Upper lobe of left lung (tissue), 6 donors: ENCODE measurements around the gene OLR1. TPM values are rescaled to one million over a fixed set of nuclear protein-coding genes. Genes with fewer than 3 reads are reported as not detected.
A peak's percentile ranks its signal among the peaks of the same experiment; 100 is the strongest.

Experiments
- ATAC-seq, 2 donors: fragments of 200-7000 bp; cut with Tn5 transposase; one replicate each; pipeline ENCODE4 v1.9.1; 2022; ENCODE audit warnings: mild to moderate bottlenecking in 2 of 2, moderate library complexity in 2 of 2; ENCODE audit not compliant: low FRiP score in 2 of 2
- DNase-seq, 2 donors: peaks; one replicate each; pipeline ENCODE4 v3.0.0-alpha.2; 2019 to 2020
- H3K27ac ChIP-seq, 4 donors: fragments of 200-600 bp; sonication (generic); one replicate each; pipeline ENCODE4 v1.5.1; 2016 to 2019
- H3K27me3 ChIP-seq, 4 donors: fragments of 200-600 bp; sonication (generic); one replicate each; pipeline ENCODE4 v1.5.1; 2017 to 2019
- H3K36me3 ChIP-seq, 4 donors: fragments of 200-600 bp; sonication (generic); one replicate each; pipeline ENCODE4 v1.5.1; 2016 to 2019
- H3K4me1 ChIP-seq, 4 donors: fragments of 200-600 bp; sonication (generic); one replicate each; pipeline ENCODE4 v1.5.1; 2018 to 2019
- H3K4me3 ChIP-seq, 4 donors: fragments of 200-600 bp; sonication (generic); one replicate each; pipeline ENCODE4 v1.5.1; 2017 to 2019; ENCODE audit warnings: mild to moderate bottlenecking in 2 of 4, moderate library complexity in 1 of 4
- H3K9me3 ChIP-seq, 4 donors: fragments of 200-600 bp; sonication (generic); one replicate each; pipeline ENCODE4 v1.5.1; 2018 to 2019
- CTCF ChIP-seq, 6 experiments: fragments of 450-650 bp in 4 of 6; fragments of 200-600 bp in 2 of 6; sonication (generic) in 2 of 6; IDR thresholded peaks; one replicate each; pipeline ENCODE4 v1.5.1; 2016 to 2019; ENCODE audit warnings: antibody characterized with exemption in 6 of 6
- EP300 ChIP-seq, 4 donors: sonication (generic); formaldehyde crosslinking; IDR thresholded peaks; one replicate each; pipeline ENCODE4 v1.5.1; 2017; ENCODE audit warnings: antibody characterized with exemption in 4 of 4, control low read depth in 2 of 4
- POLR2A ChIP-seq, 4 donors: fragments of 450-650 bp; IDR thresholded peaks; one replicate each; pipeline ENCODE4 v1.5.1; 2016 to 2017; ENCODE audit warnings: antibody characterized with exemption in 4 of 4, mild to moderate bottlenecking in 2 of 4
- POLR2AphosphoS5 ChIP-seq, 2 donors: sonication (generic); formaldehyde crosslinking; IDR thresholded peaks; one replicate each; pipeline ENCODE4 v1.5.1; 2017; ENCODE audit warnings: antibody characterized with exemption in 2 of 2
- WGBS, 2 donors: methylation state at CpG; one replicate each; pipeline ENCODE4 v1.1.5; 2017 to 2018; 5-methylcytosine and 5-hydroxymethylcytosine counted together
- total RNA-seq, 6 donors: library from RNA; depleted of rRNA in 4 of 6; stranded (reverse); fragments of >200 nt in 4 of 6; gene quantifications; one replicate each; pipeline versions ENCODE4 v1.1.0 to v1.2.1, GENCODE V29; 2016 to 2021
- donor health status: DM: no; HTN: no; CAD: no; lungs with moderate emphysema.
- donor health status: DM: no; HTN: yes; CAD: no; lungs with severe emphysema.

OLR1 gene
- total RNA-seq, 6 donors from 2014 or later: 51.2 to 163 (median 113) TPM

GRCh38 chr12:10136637-10137205, 35.2 kb downstream of the OLR1 start:
- Histone ChIP-seq H3K9me3 (no peaks in the 10 kb centered on the region), H3K27ac (no peak overlapping the region), H3K4me1 (peaks cover 0 to 8% (median 0%) of the 10 kb centered on the region in 4 donors), H3K36me3 (no peaks in the 10 kb centered on the region), H3K4me3 (no peak overlapping the region), H3K27me3 (no peaks in the 10 kb centered on the region)
- 77 to 89% methylated on average over 13 of the region's 13 CpGs for WGBS, 2 donors
- ATAC-seq: no peak
- TF ChIP-seq POLR2A (IDR thresholded peaks at IDR 0.05): no peak
- TF ChIP-seq POLR2AphosphoS5 (IDR thresholded peaks at IDR 0.05): no peak
- no peak for DNase-seq

- TF ChIP-seq POLR2AphosphoS5 (IDR thresholded peaks at IDR 0.05) (no peak), CTCF (IDR thresholded peaks at IDR 0.05) (no peak), EP300 (IDR thresholded peaks at IDR 0.05) (no peak), POLR2A (IDR thresholded peaks at IDR 0.05) (no peak)
- H3K9me3 ChIP-seq: no peaks in the 10 kb centered on the region
- 80 to 81% methylated on average over 4 of the region's 4 CpGs for WGBS, 2 donors
- no peaks in the 10 kb centered on the region for H3K27me3 ChIP-seq
- no peak for DNase-seq
- H3K27ac ChIP-seq: no peak overlapping the region
- H3K36me3 ChIP-seq: no peaks in the 10 kb centered on the region
- H3K4me1 ChIP-seq: peaks cover 0 to 16% (median 4%) of the 10 kb centered on the region in 4 donors
- ATAC-seq: no peak
- no peak overlapping the region for H3K4me3 ChIP-seq
Observed at GRCh38 chr12:10135126-10135525, 36.8 kb downstream of the OLR1 start.

DNA sequence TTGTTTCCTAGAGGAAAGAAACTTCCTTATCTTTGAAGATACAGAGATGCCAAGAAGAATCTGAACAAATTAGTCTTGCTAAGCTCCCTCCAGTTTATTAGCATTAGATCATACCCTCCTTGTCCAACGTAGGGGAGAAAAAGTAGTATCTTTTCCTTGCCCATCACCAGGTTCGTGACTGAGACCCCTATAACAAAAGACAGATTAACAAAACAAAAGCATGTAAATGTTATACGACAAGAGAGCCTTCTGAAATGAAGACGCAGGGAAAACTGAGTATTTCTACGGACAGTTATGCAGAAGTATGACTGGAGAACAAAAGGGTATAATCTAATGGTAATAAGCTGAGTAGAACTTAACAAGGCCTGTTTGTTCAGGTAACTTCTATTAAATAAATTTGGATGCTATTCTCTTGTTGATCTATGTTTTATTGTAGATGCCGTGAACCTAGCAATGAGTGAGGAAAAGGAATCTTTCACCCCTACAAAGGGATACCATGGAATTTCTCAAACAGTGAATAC, 39.0 kb downstream of the OLR1 start:
- no peak for TF ChIP-seq CTCF (IDR thresholded peaks at IDR 0.05)
- no peak for TF ChIP-seq EP300 (IDR thresholded peaks at IDR 0.05)
- no peak for TF ChIP-seq POLR2A (IDR thresholded peaks at IDR 0.05)
- no peak for TF ChIP-seq POLR2AphosphoS5 (IDR thresholded peaks at IDR 0.05)
- no peak for ATAC-seq
- H3K36me3 ChIP-seq: no peaks in the 10 kb centered on the region

DNA sequence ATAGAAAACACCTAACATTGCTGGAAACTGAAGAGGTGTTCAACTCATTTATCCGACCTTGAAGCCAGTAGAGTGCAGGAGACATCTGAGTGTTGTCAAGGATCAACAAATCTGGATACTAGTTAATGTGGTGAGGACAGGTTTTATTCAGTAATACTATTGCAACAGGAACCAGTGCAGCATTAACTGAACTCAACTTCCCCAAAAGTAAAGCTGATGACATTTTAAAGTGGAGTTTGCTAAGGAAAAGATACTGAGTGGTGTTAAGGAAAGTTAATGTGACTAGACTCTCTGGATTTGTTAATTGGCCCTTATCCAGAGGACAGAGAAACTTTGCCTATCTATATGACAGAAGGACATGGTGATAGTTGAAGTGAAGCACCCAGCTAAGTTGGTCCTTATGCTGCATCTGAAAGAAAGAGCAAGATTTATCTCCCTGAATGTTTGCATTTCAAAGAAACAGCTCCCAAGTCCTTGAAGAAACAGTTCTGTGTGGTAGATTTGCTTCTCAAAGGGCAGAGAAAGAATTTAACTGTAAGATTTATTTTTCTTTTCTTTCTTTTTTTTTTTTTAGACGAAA, 40.7 kb downstream of the OLR1 start:
- DNase-seq (no peak), ATAC-seq (peak in 1 of 2 donors; percentile 70)
- H3K27me3 ChIP-seq: no peaks in the 10 kb centered on the region
- H3K27ac ChIP-seq: peak overlapping the region; percentile 1 to 85 (median 80)
- peaks cover 0 to 16% (median 7%) of the 10 kb centered on the region in 4 donors for H3K4me1 ChIP-seq
- TF ChIP-seq POLR2A (IDR thresholded peaks at IDR 0.05): peak in 1 of 4 donors; percentile 36
- no peak for TF ChIP-seq EP300 (IDR thresholded peaks at IDR 0.05)
- H3K36me3 ChIP-seq: no peaks in the 10 kb centered on the region
- H3K9me3 ChIP-seq: no peaks in the 10 kb centered on the region
- WGBS, 2 donors: 45 to 60% methylated on average over 2 of the region's 2 CpGs
- no peak overlapping the region for H3K4me3 ChIP-seq

More for the DNA sequence above, 39.0 kb downstream of the OLR1 start:
- Histone ChIP-seq H3K9me3 (no peaks in the 10 kb centered on the region), H3K27ac (no peak overlapping the region), H3K27me3 (no peaks in the 10 kb centered on the region), H3K4me1 (peaks cover 0 to 16% (median 7%) of the 10 kb centered on the region in 4 donors), H3K4me3 (no peak overlapping the region)
- no peak for DNase-seq
- 89 to 91% methylated on average over 6 of the region's 6 CpGs for WGBS, 2 donors

DNA sequence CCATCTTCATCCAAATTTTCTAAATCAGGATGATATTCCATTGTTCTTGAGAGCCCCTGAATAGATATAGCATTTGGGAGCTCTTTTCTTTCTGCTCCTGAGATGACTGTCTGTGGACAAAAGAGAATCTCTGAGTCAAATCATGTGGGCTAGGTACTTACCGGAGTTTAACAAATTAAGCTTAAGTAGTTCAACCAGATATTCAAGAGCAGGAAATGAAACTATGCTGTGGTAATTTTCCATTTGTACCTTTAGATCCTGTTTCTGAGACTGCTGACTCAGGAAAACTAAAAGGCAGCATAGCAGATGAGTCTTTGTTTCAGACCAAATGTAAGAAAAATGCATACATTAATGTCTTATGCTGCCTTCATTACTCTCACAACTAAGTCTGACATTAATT, 41.9 kb downstream of the OLR1 start, which contains the start of gene CLEC7A:
CLEC7A (minus strand) TSS at position 158 of the 400 bp plus-strand sequence; CDS start at position 41, 117 bp downstream.
- H3K4me3 ChIP-seq: peak within 1 kb of the TSS in 3 of 4 donors; percentile 26 to 39 (median 30)
- peaks cover 0 to 16% (median 7%) of the 10 kb centered on the region in 4 donors for H3K4me1 ChIP-seq
- no peak for TF ChIP-seq CTCF (IDR thresholded peaks at IDR 0.05)
- peak in 1 of 4 donors; percentile 19 for TF ChIP-seq EP300 (IDR thresholded peaks at IDR 0.05)
- TF ChIP-seq POLR2AphosphoS5 (IDR thresholded peaks at IDR 0.05): peak in 1 of 2 donors; percentile 34
- peak in 2 of 4 donors; percentile 23 to 63 for TF ChIP-seq POLR2A (IDR thresholded peaks at IDR 0.05)
- DNase-seq: no peak
- peak within 1 kb of the TSS; percentile 77 to 85 (median 80) for H3K27ac ChIP-seq
- H3K36me3 ChIP-seq: no peaks in the 10 kb centered on the region
- no peaks in the 10 kb centered on the region for H3K9me3 ChIP-seq
- 27 to 47% methylated on average over 1 of the region's 1 CpG for WGBS, 2 donors
- ATAC-seq: peak in 1 of 2 donors; percentile 68
- H3K27me3 ChIP-seq: no peaks in the 10 kb centered on the region
